ENCODE measurements around the gene PCDH9. TPM values are rescaled to one million over a fixed set of nuclear protein-coding genes. Genes with fewer than 3 reads are reported as not detected.

Gene PCDH9
- total and polyA plus RNA-seq, 2 experiments from 2014 or later, result 0.31 to 0.52 TPM

GRCh38 chr13:66440938-66441337 lies 789.2 kb downstream of the PCDH9 start:
- no peak overlapping the region for H3K4me3 ChIP-seq
- ATAC-seq, result no peak
- H3K4me2 ChIP-seq, result no peak overlapping the region
- H3K4me3 Mint-ChIP-seq, result no peak overlapping the region
- H3K9me3 Mint-ChIP-seq, result no peaks in the 10 kb centered on the region
- no peak for TF ChIP-seq EZH2phosphoT487 (IDR thresholded peaks at IDR 0.05; ENCODE audit: unreplicated experiment)
- TF ChIP-seq ZNF462 (CRISPR knock-in tag; IDR thresholded peaks at IDR 0.05), result no peak
- TF ChIP-seq ZNF114 (CRISPR knock-in tag; IDR thresholded peaks at IDR 0.05), result no peak
- TF ChIP-seq POLR2AphosphoS5 (IDR thresholded peaks at IDR 0.05; ENCODE audit: low read depth), result no peak
- TF ChIP-seq JUNB (IDR thresholded peaks at IDR 0.05; ENCODE audit: unreplicated experiment), result no peak
- no peak for TF ChIP-seq ZNF331 (CRISPR knock-in tag; IDR thresholded peaks at IDR 0.05; ENCODE audit: low read depth)
- TF ChIP-seq CTCF (conservative IDR thresholded peaks at IDR 0.05; ENCODE audit: low read depth in 2 of 2), result no peak
- no peak for TF ChIP-seq REST (IDR thresholded peaks at IDR 0.05; ENCODE audit: unreplicated experiment)
- no peak for TF ChIP-seq ETS1 (IDR thresholded peaks at IDR 0.05)
- TF ChIP-seq CREB1 (CRISPR knock-in tag; IDR thresholded peaks at IDR 0.05; ENCODE audit: low read depth), result no peak
- no peak for TF ChIP-seq STAT1 (IDR thresholded peaks at IDR 0.05; ENCODE audit: unreplicated experiment)
- TF ChIP-seq NANOG (IDR thresholded peaks at IDR 0.05; ENCODE audit: borderline replicate concordance), result no peak
- TF ChIP-seq EZH2 (IDR thresholded peaks at IDR 0.05; ENCODE audit: low read depth, unreplicated experiment), result no peak
- H3K36me3 ChIP-seq (ENCODE audit: insufficient read depth), result no peaks in the 10 kb centered on the region
- H3K27me3 Mint-ChIP-seq (ENCODE audit: insufficient read depth, low read depth, poor library complexity), result no peaks in the 10 kb centered on the region
- DNase-seq (ENCODE audit: low spot score), result no peak
- H3K9me2 ChIP-seq (ENCODE audit: insufficient read depth), result no peaks in the 10 kb centered on the region
- no peak overlapping the region for H3K27ac Mint-ChIP-seq
- H4K20me1 ChIP-seq (replicated peaks; ENCODE audit: insufficient read depth), result no peaks in the 10 kb centered on the region
- H3K4me1 Mint-ChIP-seq, result no peaks in the 10 kb centered on the region
- H3K4me1 ChIP-seq (ENCODE audit: insufficient read depth), result no peaks in the 10 kb centered on the region
- no peak overlapping the region for H2AFZ ChIP-seq
- no peaks in the 10 kb centered on the region for H3K36me3 Mint-ChIP-seq (ENCODE audit: low read depth)
- H3K27me3 ChIP-seq (ENCODE audit: insufficient read depth), result no peaks in the 10 kb centered on the region
- no peak overlapping the region for H3K27ac ChIP-seq (ENCODE audit: low read depth)
- H3F3A ChIP-seq (replicated peaks; ENCODE audit: low read depth), result no peaks in the 10 kb centered on the region
- no peaks in the 10 kb centered on the region for H3K79me2 ChIP-seq (replicated peaks; ENCODE audit: insufficient read depth)

All from GM23338 (cell line).